K562 (cell line): ENCODE measurements around the gene BCHE. TPM values are rescaled to one million over a fixed set of nuclear protein-coding genes. Genes with fewer than 3 reads are reported as not detected.

Experiments used
- ATAC-seq: fragments of 200-7000 bp; cut with Tn5 transposase; 3 replicates; pipeline ENCODE4 v1.9.1; 2020; ENCODE audit warnings: moderate library complexity
- BruUV-seq: library from RNA; stranded (reverse); fragments of 400-500 nt; replicated peaks from 2 replicates; lab custom pipeline; 2021; lab: Mats Ljungman, UMichigan
- CTCF ChIA-PET: fragments of 300-600 bp; formaldehyde crosslinking; extraction: SDS; loops from one replicate; lab custom pipeline; 2021; ENCODE audit warnings: low intra/inter-chr PET ratio; lab: Yijun Ruan, JAX
- POLR2A ChIA-PET: fragments of 300-600, 350-650 bp; sonication (Branson Sonifier 250); formaldehyde crosslinking; extraction: SDS; loops from one replicate; lab custom pipeline; 2021; ENCODE audit warnings: antibody characterized with exemption, inconsistent platforms; lab: Yijun Ruan, JAX
- DNase-seq, 4 experiments: peaks; one replicate each; pipeline versions ENCODE4 v3.0.0 to v3.0.0-alpha.2; 2011 to 2018; ENCODE audit warnings: low spot score in 3 of 4, mixed read lengths in 3 of 4; ENCODE audit errors: extremely low read depth in 1 of 4
- FAIRE-seq: peaks from 2 replicates; lab custom pipeline; 2011; peaks lifted over from hg19 to GRCh38; lab: Jason Lieb, UNC
- H2AFZ ChIP-seq: 2 replicates; pipeline ENCODE4 v1.6.0; 2011; ENCODE audit warnings: low read depth, low read length, control low read depth, inconsistent platforms
- H3K27ac ChIP-seq: fragments of 200-600 bp; 3 replicates; pipeline ENCODE4 v1.8.0; 2011; ENCODE audit warnings: low read depth, mild to moderate bottlenecking, control low read depth, inconsistent platforms, low read length, moderate library complexity, mixed read lengths; ENCODE audit errors: extremely low read depth
- H3K27me3 ChIP-seq, 2 experiments: fragments of 300-600 bp in 1 of 2; 2 replicates in 1 of 2; 3 replicates in 1 of 2; pipeline versions ENCODE4 v1.6.0 to v1.8.0; 2011; ENCODE audit warnings: inconsistent platforms in 2 of 2, low read length in 2 of 2, mild to moderate bottlenecking in 1 of 2, mixed read lengths in 1 of 2, moderate library complexity in 1 of 2; ENCODE audit not compliant: control insufficient read depth in 2 of 2, insufficient read depth in 2 of 2
- H3K36me3 ChIP-seq: fragments of 300-600 bp; 3 replicates; pipeline ENCODE4 v1.8.0; 2011; ENCODE audit warnings: mild to moderate bottlenecking, low read length, inconsistent platforms; ENCODE audit not compliant: control insufficient read depth, insufficient read depth
- H3K4me1 ChIP-seq, 2 experiments: fragments of 200-600 bp in 1 of 2; replicated peaks in 1 of 2; 2 replicates in 1 of 2; 3 replicates in 1 of 2; pipeline versions ENCODE4 v1.5.1 to v1.8.0; 2011; ENCODE audit warnings: inconsistent platforms in 2 of 2, low read length in 2 of 2, mild to moderate bottlenecking in 1 of 2, mixed read lengths in 1 of 2, moderate library complexity in 1 of 2; ENCODE audit not compliant: control insufficient read depth in 2 of 2, insufficient read depth in 2 of 2
- H3K4me2 ChIP-seq: 2 replicates; pipeline ENCODE4 v1.6.1; 2011; ENCODE audit warnings: low read length, control low read depth, inconsistent platforms, mixed read lengths; ENCODE audit not compliant: insufficient read depth
- H3K4me3 ChIP-seq: fragments of 200-600 bp; sonication (generic), shearing (Covaris generic); 2 replicates; pipeline ENCODE4 v1.5.1; 2016; ENCODE audit warnings: control low read depth, inconsistent platforms
- H3K79me2 ChIP-seq: fragments of 200-600 bp; 3 replicates; pipeline ENCODE4 v1.8.0; 2011; ENCODE audit warnings: low read length, inconsistent platforms; ENCODE audit not compliant: control insufficient read depth, insufficient read depth
- H3K9ac ChIP-seq, 2 experiments: 2 replicates each; pipeline versions ENCODE4 v1.6.0 to v1.6.1; 2011; ENCODE audit warnings: low read depth in 2 of 2, low read length in 2 of 2, control low read depth in 1 of 2, inconsistent platforms in 1 of 2, mild to moderate bottlenecking in 1 of 2, mixed read lengths in 1 of 2; ENCODE audit not compliant: insufficient read depth in 1 of 2
- H3K9me1 ChIP-seq: one replicate; pipeline ENCODE4 v1.6.0; 2011; ENCODE audit warnings: inconsistent platforms, mild to moderate bottlenecking, low read length, moderate library complexity; ENCODE audit not compliant: control insufficient read depth, insufficient read depth
- H3K9me3 ChIP-seq: replicated peaks from 2 replicates; pipeline ENCODE4 v1.5.1; 2011; ENCODE audit warnings: low read depth, low read length, inconsistent platforms; ENCODE audit not compliant: control insufficient read depth, insufficient read depth
- H4K20me1 ChIP-seq: replicated peaks from 2 replicates; pipeline ENCODE4 v1.6.1; 2011; ENCODE audit warnings: low read length, inconsistent platforms, mixed read lengths; ENCODE audit not compliant: control insufficient read depth, insufficient read depth
- AFF4 ChIP-seq: sonication (generic); formaldehyde crosslinking; IDR thresholded peaks from 2 replicates; pipeline ENCODE4 v1.8.0; 2023; ENCODE audit warnings: mild to moderate bottlenecking, missing genetic modification reagents
- CSDE1 ChIP-seq, 2 experiments: fragments of 450-650 bp; IDR thresholded peaks; 2 replicates each; pipeline ENCODE4 v1.6.1; 2016; ENCODE audit warnings: mild to moderate bottlenecking in 1 of 2
- HLTF ChIP-seq: fragments of 450-650 bp; IDR thresholded peaks from 2 replicates; pipeline ENCODE4 v1.6.1; 2016
- KDM2B ChIP-seq: fragments of 250-450 bp; sonication (Bioruptor Pico); IDR thresholded peaks from 2 replicates; pipeline ENCODE4 v1.8.0; 2021; ENCODE audit warnings: mild to moderate bottlenecking, moderate library complexity
- KLF16 ChIP-seq: IDR thresholded peaks from 2 replicates; pipeline ENCODE4 v1.6.1; 2016; ENCODE audit warnings: antibody characterized with exemption
- RBBP5 ChIP-seq: fragments of 200-600 bp; sonication (generic); IDR thresholded peaks from 2 replicates; pipeline ENCODE4 v1.6.1; 2012; ENCODE audit warnings: borderline replicate concordance, mild to moderate bottlenecking, low read length, control low read depth, inconsistent platforms; ENCODE audit not compliant: insufficient read depth, poor library complexity, severe bottlenecking
- RBM15 ChIP-seq: fragments of 200-400 bp; formaldehyde crosslinking; IDR thresholded peaks from 2 replicates; pipeline ENCODE4 v1.6.1; 2018; ENCODE audit warnings: mild to moderate bottlenecking, low read length, moderate library complexity; ENCODE audit not compliant: insufficient read depth
- ZNF76 ChIP-seq: fragments of 250-450 bp; sonication (Bioruptor Pico); IDR thresholded peaks from 2 replicates; pipeline ENCODE4 v1.4.0; 2020; ENCODE audit warnings: mild to moderate bottlenecking, moderate library complexity, borderline replicate concordance
- ZNF830 ChIP-seq: fragments of 250-450 bp; sonication (Bioruptor Pico); IDR thresholded peaks from 2 replicates; pipeline ENCODE4 v1.5.0; 2021; ENCODE audit warnings: mild to moderate bottlenecking
- WGBS: fragments of 100-300 bp; shearing (Covaris generic); methylation state at CpG from one replicate; pipeline ENCODE4 v1.1.6; 2016; ENCODE audit warnings: low coverage, mixed read lengths; ENCODE audit not compliant: insufficient coverage; ENCODE audit errors: missing lambda C conversion rate; 5-methylcytosine and 5-hydroxymethylcytosine counted together
- in situ Hi-C: fragments of 300-500 bp; cut with MboI; formaldehyde crosslinking; loops from 4 replicates; pipeline ENCODE4 v1.15.0; 2018; ENCODE audit warnings: inconsistent platforms, mixed read lengths
- intact Hi-C: fragments of 100-400 bp; cut with micrococcal nuclease; formaldehyde crosslinking; loops from 2 replicates; pipeline ENCODE4 v1.14.2; 2022
- polyA plus RNA-seq, 8 experiments: library from polyadenylated mRNA; depleted of rRNA in 4 of 8; stranded (reverse) in 5 of 8; unstranded in 3 of 8; fragments of >200 nt; fragmentation: Nextera tagmentation in 2 of 8; fragmentation: Illumina TruSeq in 1 of 8; extraction: Ambion mirVana in 2 of 8; extraction: Trizol in 1 of 8; gene quantifications; 2 replicates each; pipeline versions ENCODE4 v1.2.1 to v1.2.3, GENCODE V29; 2011 to 2014; ENCODE audit warnings: inconsistent platforms in 1 of 8, missing spikeins in 1 of 8
- total RNA-seq, 7 experiments: library from RNA; depleted of rRNA in 6 of 7; stranded (reverse); fragments of >200 nt in 6 of 7; fragmentation: Illumina TruSeq in 2 of 7; extraction: Trizol in 2 of 7; gene quantifications; 2 replicates each; pipeline versions ENCODE4 v1.2.1 to v1.2.3, GENCODE V29; 2011 to 2021; ENCODE audit warnings: low replicate concordance in 1 of 7

The BCHE gene
- total and polyA plus RNA-seq, 9 of the 15 experiments (the other 6 are each of a cell fraction or from before 2014, with no cell fraction given), result 0.09 to 0.24 (median 0.12) TPM; not detected in 2

DNA sequence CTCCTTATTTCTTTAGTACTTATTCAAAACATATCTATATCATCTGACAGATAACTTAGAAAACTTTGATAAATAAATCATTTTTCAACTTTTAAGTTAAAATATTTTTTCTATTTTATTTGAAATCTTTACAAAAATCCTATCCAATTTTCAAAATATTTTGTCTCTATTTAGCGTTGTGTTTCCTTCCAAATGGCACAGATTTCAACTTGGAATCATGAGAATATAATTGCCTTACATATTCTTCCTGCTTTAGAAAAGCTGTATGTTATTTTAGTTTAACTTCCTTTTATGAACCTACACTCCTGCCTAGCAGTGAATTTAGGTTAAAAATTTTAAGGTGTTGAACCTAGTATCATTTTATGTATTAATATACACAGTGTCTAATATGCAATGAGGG, 38.2 kb downstream of the BCHE start:
- Histone ChIP-seq H3K9me1 (no peaks in the 10 kb centered on the region), H3K36me3 (no peaks in the 10 kb centered on the region), H3K27ac (no peak overlapping the region), H3K9ac (no peak overlapping the region), H3K4me1 (no peaks in the 10 kb centered on the region), H2AFZ (no peak overlapping the region), H3K4me2 (no peak overlapping the region), H3K27me3 (no peaks in the 10 kb centered on the region), H3K79me2 (no peaks in the 10 kb centered on the region), H3K4me3 (no peak overlapping the region), H4K20me1 (no peaks in the 10 kb centered on the region), H3K9me3 (no peaks in the 10 kb centered on the region)
- DNase-seq, result no peak
- no peak for ATAC-seq
- no peak for FAIRE-seq
- CTCF ChIA-PET, result no interaction called here
- TF ChIP-seq RBBP5, result no peak
- TF ChIP-seq ZNF830 (CRISPR knock-in tag), result no peak
- TF ChIP-seq KLF16, result no peak
- TF ChIP-seq HLTF, result no peak
- no peak for TF ChIP-seq ZNF76 (CRISPR knock-in tag)
- no peak for TF ChIP-seq KDM2B (CRISPR knock-in tag)
- TF ChIP-seq CSDE1 (IDR thresholded peaks at IDR 0.05), result no peak
- TF ChIP-seq RBM15, result no peak
- no peak for TF ChIP-seq AFF4 (CRISPR knock-in tag)
- WGBS, result 0% methylated on average over 1 of the region's 1 CpG
- intact Hi-C loops (no loop called here), in situ Hi-C loops (no loop called here)
- POLR2A ChIA-PET, result no interaction called here
- no TSS peak for BruUV-seq
